22Rv1 (cell line): ENCODE results near the gene ELOVL5.

ENCODE experiments used
- ZFX ChIP-seq: fragments of 450-650 bp; IDR thresholded peaks from 2 replicates; pipeline ENCODE4 v1.6.1; 2017; ENCODE audit warnings: antibody characterized with exemption, borderline replicate concordance
- TF ChIP-seq, protein P1 (sequence below): fragments of 450-650 bp; IDR thresholded peaks from 2 replicates; pipeline ENCODE4 v1.5.1; 2017; ENCODE audit warnings: mild to moderate bottlenecking

DNA sequence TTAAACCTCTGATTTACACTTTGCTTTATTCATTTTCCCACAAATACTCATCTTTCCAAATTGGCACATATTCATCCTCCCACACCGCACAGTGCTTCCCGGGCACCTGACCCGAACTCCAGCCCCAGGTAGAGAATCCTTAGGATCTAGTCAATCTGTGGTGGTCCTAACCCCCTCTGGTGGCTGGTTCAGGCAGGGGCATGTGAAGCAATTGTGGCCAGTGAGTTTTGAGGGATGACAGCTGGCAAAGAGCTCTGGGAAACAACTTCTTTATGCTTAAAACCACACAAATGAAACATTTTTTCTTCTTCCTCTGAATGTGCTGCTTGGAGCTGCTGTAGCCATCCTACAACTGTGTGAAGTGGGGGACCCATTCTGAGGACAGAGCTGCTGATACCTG is 54.7 kb downstream of the ELOVL5 start:
- TF ChIP-seq, protein P1, sequence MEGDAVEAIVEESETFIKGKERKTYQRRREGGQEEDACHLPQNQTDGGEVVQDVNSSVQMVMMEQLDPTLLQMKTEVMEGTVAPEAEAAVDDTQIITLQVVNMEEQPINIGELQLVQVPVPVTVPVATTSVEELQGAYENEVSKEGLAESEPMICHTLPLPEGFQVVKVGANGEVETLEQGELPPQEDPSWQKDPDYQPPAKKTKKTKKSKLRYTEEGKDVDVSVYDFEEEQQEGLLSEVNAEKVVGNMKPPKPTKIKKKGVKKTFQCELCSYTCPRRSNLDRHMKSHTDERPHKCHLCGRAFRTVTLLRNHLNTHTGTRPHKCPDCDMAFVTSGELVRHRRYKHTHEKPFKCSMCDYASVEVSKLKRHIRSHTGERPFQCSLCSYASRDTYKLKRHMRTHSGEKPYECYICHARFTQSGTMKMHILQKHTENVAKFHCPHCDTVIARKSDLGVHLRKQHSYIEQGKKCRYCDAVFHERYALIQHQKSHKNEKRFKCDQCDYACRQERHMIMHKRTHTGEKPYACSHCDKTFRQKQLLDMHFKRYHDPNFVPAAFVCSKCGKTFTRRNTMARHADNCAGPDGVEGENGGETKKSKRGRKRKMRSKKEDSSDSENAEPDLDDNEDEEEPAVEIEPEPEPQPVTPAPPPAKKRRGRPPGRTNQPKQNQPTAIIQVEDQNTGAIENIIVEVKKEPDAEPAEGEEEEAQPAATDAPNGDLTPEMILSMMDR, result peak; percentile 44
- no peak for TF ChIP-seq ZFX
